OCI-LY1 (cell line): ENCODE measurements around the gene ZCCHC7.
A peak's percentile ranks its signal among the peaks of the same experiment; 100 is the strongest.

Experiments
- CTCF ChIP-seq: fragments of 200-600 bp; sonication (generic), shearing (Covaris generic); IDR thresholded peaks from 2 replicates; pipeline ENCODE4 v1.5.1; 2017; ENCODE audit warnings: mild to moderate bottlenecking, antibody characterized with exemption, low read length, moderate library complexity, mixed read lengths
- EZH2 ChIP-seq: fragments of 200-600 bp; sonication (generic), shearing (Covaris generic); IDR thresholded peaks from 2 replicates; pipeline ENCODE4 v1.8.0; 2017; ENCODE audit warnings: borderline replicate concordance, mixed run types, mild to moderate bottlenecking, antibody characterized with exemption, low read length, moderate library complexity, mixed read lengths

- TF ChIP-seq CTCF (peak; percentile 12; the same call in 1 of the 2 replicates), EZH2 (no peak)
Observed at GRCh38 chr9:37378613-37379004, 258.2 kb downstream of the ZCCHC7 start.
